ENCODE measurements around the gene AAK1.
"Not testable (repeated sequence)": the region's sequence is repeated elsewhere in the genome, so short reads cannot be mapped to it uniquely, and the experiment has no call there.

The AAK1 gene

DNA sequence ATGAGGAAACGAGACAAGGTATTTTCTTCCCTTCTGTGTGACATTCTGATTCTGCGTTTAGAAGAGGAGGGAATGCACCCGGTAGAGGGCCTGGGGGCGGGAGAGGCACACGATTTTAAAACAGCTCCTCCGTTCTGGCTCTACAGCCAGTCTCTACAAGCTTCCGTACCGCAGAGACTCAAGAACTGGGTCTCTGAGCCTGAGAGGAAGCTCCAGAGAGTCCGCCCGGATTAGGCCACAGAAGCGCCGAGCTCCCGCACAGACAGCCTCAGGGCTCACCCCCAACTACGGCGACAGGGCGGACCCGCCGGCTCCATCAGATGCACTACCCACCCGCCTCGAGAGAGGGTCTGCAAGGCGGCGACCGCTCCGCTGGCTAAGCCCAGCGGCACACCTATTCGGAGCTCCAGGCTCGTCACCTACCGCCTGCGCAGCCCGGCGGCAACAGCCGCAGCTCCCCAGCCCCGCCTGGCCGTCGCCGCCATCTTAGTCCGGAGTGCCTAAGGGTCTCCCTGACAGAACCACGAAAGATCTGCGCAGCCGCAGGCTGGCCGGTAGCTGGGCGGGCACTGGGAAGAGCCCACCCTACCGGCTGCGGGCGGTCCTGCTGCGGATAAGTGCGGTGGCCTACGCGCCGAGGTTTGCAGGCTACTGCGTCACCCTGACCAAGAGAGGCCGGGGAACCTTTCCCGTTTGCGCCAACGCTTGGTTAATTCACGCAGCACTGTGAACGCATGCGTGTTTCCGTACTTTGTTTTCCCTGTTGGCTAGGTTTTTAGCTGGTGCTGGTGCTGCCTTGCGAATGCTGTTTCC, 206.4 kb downstream of the AAK1 start, which contains the start of gene NFU1:
Gene NFU1, minus strand, starts transcription at position 498 of the 813 bp plus-strand sequence. Its CDS starts 13 bp downstream, at position 485.
- peak; percentile 62 for DNase-seq

DNA sequence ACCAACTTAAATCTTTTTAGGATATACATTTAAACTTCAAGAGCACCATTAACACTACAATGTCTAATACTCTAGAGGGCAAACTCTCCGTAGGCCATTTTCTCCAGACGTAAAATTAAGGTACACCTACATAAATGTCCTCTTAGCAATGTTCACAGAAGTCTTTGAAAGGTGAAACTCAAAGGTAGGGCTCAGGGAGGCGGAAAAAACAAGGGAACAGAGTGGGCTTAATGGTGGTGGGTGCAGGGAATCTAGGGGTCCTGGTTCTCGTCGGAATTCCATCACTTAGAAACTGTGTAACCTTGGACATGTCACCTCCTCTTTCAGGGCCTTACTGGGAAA, 207.0 kb downstream of the AAK1 start:
- no peak for DNase-seq

DNA sequence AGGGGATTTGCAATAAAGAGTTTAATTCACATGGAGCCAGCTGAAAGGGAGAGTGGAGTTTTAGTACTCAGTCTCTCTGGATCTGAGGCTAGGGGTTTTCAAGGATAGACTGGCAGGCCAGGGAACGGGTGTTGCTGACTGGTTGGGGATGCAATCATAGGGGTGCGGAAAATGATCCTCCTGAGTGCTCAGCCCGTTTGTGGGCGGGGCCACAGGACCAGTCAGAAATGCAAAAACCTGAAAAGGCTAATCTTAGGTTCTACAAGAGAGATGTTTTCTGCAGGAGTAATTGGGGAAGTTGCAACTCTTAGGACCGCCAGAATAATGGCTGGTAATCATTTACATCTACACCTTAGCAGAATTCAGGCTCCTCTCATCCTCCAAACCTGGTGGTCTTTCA, 208.8 kb downstream of the AAK1 start:
- DNase-seq = no peak

DNA sequence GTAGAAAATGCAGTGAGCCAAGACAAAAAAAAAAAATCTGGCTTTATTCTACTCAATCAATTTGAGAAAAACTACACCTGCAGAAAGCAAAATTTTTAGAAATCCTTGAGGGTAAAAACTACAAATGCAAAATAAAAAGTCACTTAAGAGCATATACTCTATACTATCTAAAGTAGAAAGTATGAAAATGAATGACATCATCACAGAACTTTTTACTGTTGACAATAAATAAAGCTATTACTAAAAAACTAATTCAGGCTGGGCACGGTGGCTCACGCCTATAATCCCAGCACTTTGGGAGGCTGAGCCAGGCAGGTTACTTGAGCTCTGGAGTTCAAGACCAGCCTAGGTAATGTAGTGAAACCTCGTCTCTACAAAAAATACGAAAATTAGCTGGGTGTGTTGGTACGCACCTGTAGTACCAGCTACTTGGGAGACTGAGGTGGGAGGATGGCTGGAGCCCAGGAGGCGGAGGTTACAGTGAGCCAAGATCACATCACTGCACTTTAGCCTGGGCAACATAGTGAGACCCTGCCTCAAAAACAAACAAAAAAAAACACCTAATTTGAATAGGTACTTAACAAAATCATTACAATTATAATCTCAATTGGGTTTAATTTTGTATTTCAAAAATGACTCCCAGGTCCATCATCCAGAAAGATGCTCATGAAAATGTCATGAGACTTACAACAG, 213.9 kb downstream of the AAK1 start:
- DNase-seq = no peak

DNA sequence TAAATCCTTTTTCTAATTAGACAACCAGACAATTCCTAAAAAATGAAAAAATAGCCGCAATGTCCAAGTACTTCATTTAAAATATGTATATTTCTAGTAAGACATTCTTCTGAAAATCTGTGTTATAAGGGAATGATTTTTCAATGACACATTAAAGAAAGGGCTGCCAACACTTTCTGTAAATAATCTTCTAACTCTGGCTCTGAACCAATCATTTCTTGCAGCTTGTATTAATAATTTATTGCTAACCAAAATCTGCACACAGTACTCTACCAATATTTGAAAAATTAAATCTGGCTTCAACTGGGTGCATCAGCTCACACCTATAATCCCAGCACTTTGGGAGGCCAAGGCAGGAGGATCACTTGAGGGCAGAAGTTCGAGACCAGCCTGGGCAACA, 214.6 kb downstream of the AAK1 start:
- no peak for DNase-seq

DNA sequence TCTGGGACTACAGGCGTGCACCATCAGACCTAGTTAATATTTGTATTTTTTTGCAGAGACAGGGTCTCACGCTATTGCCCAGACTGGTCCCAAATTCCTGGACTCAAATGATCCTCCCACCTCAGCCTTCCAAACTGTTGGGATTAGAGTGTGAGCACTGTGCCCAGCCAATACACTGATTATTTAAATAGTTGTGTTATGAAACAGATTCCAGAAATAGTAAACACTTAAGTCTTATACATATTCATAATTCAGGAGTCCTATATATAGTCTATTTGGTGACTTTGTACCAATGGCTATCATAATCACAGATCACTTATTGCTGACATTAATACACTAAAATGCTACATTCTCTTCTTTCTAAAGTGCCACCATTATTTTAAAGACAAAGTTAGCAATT, 219.1 kb downstream of the AAK1 start:
- no peak for DNase-seq

DNA sequence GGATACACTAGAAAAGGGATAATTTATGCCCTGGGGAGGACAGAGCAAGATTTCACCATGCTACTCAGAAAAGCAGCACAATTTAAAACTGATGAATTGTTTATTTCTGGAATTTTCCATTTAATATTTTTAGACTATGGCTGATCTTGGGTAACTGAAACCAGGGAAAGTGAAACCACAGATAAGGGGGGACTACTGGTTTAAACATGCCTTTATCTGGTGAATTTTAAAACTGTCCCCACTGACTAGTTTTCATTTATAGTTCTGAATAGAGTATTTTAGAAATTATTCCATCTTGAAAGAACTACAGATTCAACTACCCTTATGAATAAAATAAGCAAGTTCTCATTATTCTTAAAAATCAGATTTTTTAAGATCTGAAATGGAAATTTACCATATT, 221.3 kb downstream of the AAK1 start:
- no peak for DNase-seq

DNA sequence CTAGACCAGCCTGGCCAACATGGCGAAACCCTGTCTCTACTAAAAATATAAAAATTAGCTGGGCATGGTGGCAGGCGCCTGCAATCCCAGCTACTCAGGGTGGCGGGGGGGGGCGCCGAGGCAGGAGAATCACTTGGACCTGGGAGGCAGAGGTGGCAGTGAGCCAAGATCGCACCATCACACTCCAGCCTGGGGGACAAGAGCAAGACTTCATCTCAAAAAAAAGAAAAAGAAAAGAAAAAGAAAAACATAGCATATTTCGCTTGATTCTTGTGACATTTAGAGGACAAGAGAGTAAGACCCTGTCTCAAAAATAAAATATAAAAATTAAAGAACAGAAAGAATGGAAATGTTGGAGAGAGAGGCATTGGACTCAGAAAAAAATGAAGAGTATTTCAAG, 224.4 kb downstream of the AAK1 start:
- not testable (repeated sequence) for DNase-seq

DNA sequence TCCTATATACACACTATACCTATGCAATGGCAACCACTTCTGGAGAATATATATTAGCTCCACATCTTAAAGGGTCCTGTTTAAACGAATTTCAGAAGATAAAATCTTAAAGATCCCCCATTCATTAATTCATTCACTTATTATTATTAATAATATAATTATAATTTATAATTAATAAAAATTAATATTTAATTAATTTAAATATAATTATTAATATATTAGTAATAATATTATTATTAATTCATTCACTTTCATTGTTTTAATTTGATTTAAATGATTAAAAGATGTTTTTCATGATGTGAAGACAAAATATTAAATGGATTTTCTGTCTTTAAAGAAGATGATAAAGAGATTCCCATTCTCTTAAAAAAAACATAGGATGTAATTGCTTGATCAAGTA, 227.4 kb downstream of the AAK1 start:
- no peak for DNase-seq
